A549 (cell line): ENCODE data around the gene RIPK4. TPM values are rescaled to one million over a fixed set of nuclear protein-coding genes. Genes with fewer than 3 reads are reported as not detected.
A peak's percentile ranks its signal among the peaks of the same experiment; 100 is the strongest.

Experiments
- ATAC-seq, 2 experiments: fragments of 200-7000 bp in 1 of 2; fragments of >200 bp in 1 of 2; cut with Nextera tagmentation in 1 of 2; cut with Tn5 transposase in 1 of 2; 3 replicates each; pipeline versions ENCODE4 v1.8.0 to v1.9.1; 2018 to 2020; ENCODE audit warnings: mild to moderate bottlenecking in 1 of 2, moderate library complexity in 1 of 2
- CTCF ChIA-PET: fragments of 300-600 bp; sonication (Branson Sonifier 250); formaldehyde crosslinking; extraction: SDS; loops from one replicate; lab custom pipeline; 2021; ENCODE audit warnings: antibody characterized with exemption, inconsistent platforms; lab: Yijun Ruan, JAX
- POLR2A ChIA-PET: fragments of 350-600 bp; formaldehyde crosslinking; extraction: SDS; loops from one replicate; lab custom pipeline; 2021; ENCODE audit warnings: antibody characterized with exemption, inconsistent platforms; lab: Yijun Ruan, JAX
- DNase-seq, 2 experiments: peaks; one replicate each; pipeline versions ENCODE4 v3.0.0 to v3.0.0-alpha.2; 2011 to 2016; ENCODE audit warnings: low read depth in 1 of 2, low spot score in 1 of 2
- FAIRE-seq: peaks from 2 replicates; lab custom pipeline; 2011; peaks lifted over from hg19 to GRCh38; lab: Jason Lieb, UNC
- H3K27ac ChIP-seq, 2 experiments: fragments of >200 bp; sonication (Bioruptor Twin); formaldehyde crosslinking; 3 replicates each; pipeline ENCODE4 v1.5.1; 2016 to 2017
- H3K4me1 ChIP-seq: fragments of >200 bp; sonication (Bioruptor Twin); formaldehyde crosslinking; 3 replicates; pipeline ENCODE4 v1.6.1; 2016
- H3K4me2 ChIP-seq: fragments of >200 bp; sonication (Bioruptor Twin); formaldehyde crosslinking; 3 replicates; pipeline ENCODE4 v1.6.1; 2016
- H3K4me3 ChIP-seq: fragments of >200 bp; sonication (Bioruptor Twin); formaldehyde crosslinking; 3 replicates; pipeline ENCODE4 v1.5.1; 2016
- H3K9me3 ChIP-seq: fragments of >200 bp; sonication (Bioruptor Twin); formaldehyde crosslinking; 3 replicates; pipeline ENCODE4 v1.6.1; 2016
- BHLHE40 ChIP-seq: IDR thresholded peaks from 2 replicates; pipeline ENCODE4 v1.6.1; 2012; ENCODE audit warnings: low read depth, low read length, inconsistent platforms
- CBX2 ChIP-seq: fragments of 200-600 bp; sonication (generic); IDR thresholded peaks from 2 replicates; pipeline ENCODE4 v1.6.1; 2016; ENCODE audit warnings: low read depth, mild to moderate bottlenecking, borderline replicate concordance
- CBX8 ChIP-seq: fragments of 200-600 bp; sonication (generic); IDR thresholded peaks from 2 replicates; pipeline ENCODE4 v1.6.1; 2016
- CHD2 ChIP-seq: fragments of 150-350 bp; IDR thresholded peaks from 2 replicates; pipeline ENCODE4 v1.6.1; 2014; ENCODE audit warnings: low read length; ENCODE audit not compliant: partially characterized antibody
- CHD4 ChIP-seq: fragments of 200-600 bp; sonication (generic); IDR thresholded peaks from 2 replicates; pipeline ENCODE4 v1.6.1; 2016; ENCODE audit warnings: antibody characterized with exemption, mild to moderate bottlenecking, borderline replicate concordance
- CTCF ChIP-seq: fragments of >200 bp; sonication (Bioruptor Twin); formaldehyde crosslinking; IDR thresholded peaks from 3 replicates; pipeline ENCODE4 v1.5.1; 2016
- EHMT2 ChIP-seq: fragments of 200-600 bp; sonication (generic); IDR thresholded peaks from 2 replicates; pipeline ENCODE4 v1.6.1; 2016; ENCODE audit warnings: antibody characterized with exemption, low read depth, mild to moderate bottlenecking, moderate library complexity
- EP300 ChIP-seq, 2 experiments: fragments of >200 bp; sonication (Bioruptor Twin); formaldehyde crosslinking; IDR thresholded peaks; 2 replicates in 1 of 2; 3 replicates in 1 of 2; pipeline ENCODE4 v1.6.1; 2016 to 2017
- FOSB ChIP-seq: fragments of 250-450 bp; sonication (Bioruptor Pico); IDR thresholded peaks from 2 replicates; pipeline ENCODE4 v1.5.0; 2020; ENCODE audit warnings: mild to moderate bottlenecking, moderate library complexity
- FOSL2 ChIP-seq, 2 experiments: fragments of 450-650 bp in 1 of 2; fragments of >200 bp in 1 of 2; sonication (Bioruptor Twin) in 1 of 2; formaldehyde crosslinking; IDR thresholded peaks; 2 replicates each; pipeline versions ENCODE4 v1.5.0 to v1.6.1; 2016 to 2020; ENCODE audit warnings: mild to moderate bottlenecking in 1 of 2, moderate library complexity in 1 of 2
- GATA3 ChIP-seq: IDR thresholded peaks from 2 replicates; pipeline ENCODE4 v1.6.1; 2012; ENCODE audit warnings: borderline replicate concordance
- HEYL ChIP-seq: fragments of 250-450 bp; sonication (Bioruptor Pico); IDR thresholded peaks from 2 replicates; pipeline ENCODE4 v1.8.0; 2021; ENCODE audit warnings: mild to moderate bottlenecking, moderate library complexity
- HOXA7 ChIP-seq: fragments of 250-450 bp; sonication (Bioruptor Pico); IDR thresholded peaks from 2 replicates; pipeline ENCODE4 v1.5.0; 2020; ENCODE audit warnings: mild to moderate bottlenecking, moderate library complexity
- HOXB5 ChIP-seq: fragments of 250-450 bp; sonication (Bioruptor Pico); IDR thresholded peaks from 2 replicates; pipeline ENCODE4 v1.5.0; 2020; ENCODE audit warnings: mild to moderate bottlenecking, moderate library complexity
- JUNB ChIP-seq: fragments of >200 bp; sonication (Bioruptor Twin); formaldehyde crosslinking; IDR thresholded peaks from 2 replicates; pipeline ENCODE4 v1.6.1; 2016
- KDM1A ChIP-seq: fragments of 200-600 bp; sonication (generic); IDR thresholded peaks from 2 replicates; pipeline ENCODE4 v1.6.1; 2016; ENCODE audit warnings: low read depth, mild to moderate bottlenecking
- KDM5A ChIP-seq: fragments of 200-600 bp; sonication (generic); IDR thresholded peaks from 2 replicates; pipeline ENCODE4 v1.6.1; 2016; ENCODE audit warnings: antibody characterized with exemption, mild to moderate bottlenecking
- MAZ ChIP-seq: fragments of 150-350 bp; IDR thresholded peaks from 2 replicates; pipeline ENCODE4 v1.6.1; 2014; ENCODE audit warnings: antibody characterized with exemption, low read depth, low read length, borderline replicate concordance
- MYC ChIP-seq: IDR thresholded peaks from 2 replicates; pipeline ENCODE4 v1.6.1; 2012; ENCODE audit warnings: mild to moderate bottlenecking, inconsistent platforms, low read length, improper control_type of control experiment, borderline replicate concordance
- NFE2L2 ChIP-seq: fragments of 150-350 bp; conservative IDR thresholded peaks from 2 replicates; pipeline ENCODE4 v1.6.1; 2014; ENCODE audit warnings: low read length
- NR3C1 ChIP-seq: fragments of >200 bp; sonication (Bioruptor Twin); formaldehyde crosslinking; IDR thresholded peaks from 3 replicates; pipeline ENCODE4 v1.6.1; 2017
- PHF8 ChIP-seq: fragments of 200-600 bp; sonication (generic); IDR thresholded peaks from 2 replicates; pipeline ENCODE4 v1.6.1; 2016; ENCODE audit warnings: low read depth, mild to moderate bottlenecking, antibody characterized with exemption, moderate library complexity, borderline replicate concordance
- POLR2AphosphoS2 ChIP-seq: conservative IDR thresholded peaks from 2 replicates; pipeline ENCODE4 v1.6.1; 2012; ENCODE audit warnings: low read length, improper control_type of control experiment, inconsistent platforms
- REST ChIP-seq: fragments of 200-600 bp; sonication (generic); IDR thresholded peaks from 2 replicates; pipeline ENCODE4 v1.6.1; 2016; ENCODE audit warnings: antibody characterized with exemption, mild to moderate bottlenecking, moderate library complexity
- RFX5 ChIP-seq: fragments of 450-650 bp; IDR thresholded peaks from 2 replicates; pipeline ENCODE4 v1.7.1; 2014; ENCODE audit warnings: antibody characterized with exemption, mild to moderate bottlenecking, moderate library complexity
- SMC3 ChIP-seq: fragments of >200 bp; sonication (Bioruptor Twin); formaldehyde crosslinking; IDR thresholded peaks from 3 replicates; pipeline ENCODE4 v1.6.1; 2018; ENCODE audit warnings: inconsistent platforms
- SREBF2 ChIP-seq: fragments of 450-650 bp; IDR thresholded peaks from 2 replicates; pipeline ENCODE4 v1.6.1; 2014; ENCODE audit warnings: mild to moderate bottlenecking, moderate library complexity
- ZSCAN20 ChIP-seq: fragments of 250-450 bp; sonication (Bioruptor Pico); IDR thresholded peaks from 2 replicates; pipeline ENCODE4 v1.8.0; 2022; ENCODE audit warnings: mild to moderate bottlenecking, moderate library complexity
- WGBS: methylation state at CpG from one replicate; pipeline ENCODE4 v1.1.6; 2017; ENCODE audit errors: missing lambda C conversion rate; 5-methylcytosine and 5-hydroxymethylcytosine counted together
- polyA plus RNA-seq, 4 experiments: library from polyadenylated mRNA; depleted of rRNA in 3 of 4; stranded (reverse); fragments of >200 nt; fragmentation: RNase III in 1 of 4; extraction: RNeasy Plus Mini Kit Qiagen cat#74134 plus additional on column Dnase treatment in 1 of 4; gene quantifications; 2 replicates in 3 of 4; 3 replicates in 1 of 4; pipeline ENCODE4 v1.2.3, GENCODE V29; 2011 to 2017
- TF ChIP-seq, protein P1 (sequence below): fragments of 150-350 bp; IDR thresholded peaks from 2 replicates; pipeline ENCODE4 v1.6.1; 2014; ENCODE audit warnings: low read depth, mild to moderate bottlenecking, low read length

Gene RIPK4
- polyA plus RNA-seq, 2 of the 4 experiments (the other 2 are of a cell fraction): 3.0 to 5.7 TPM

- no peak overlapping the region for H3K4me3 ChIP-seq
- TF ChIP-seq NR3C1 (no peak), HEYL (CRISPR knock-in tag) (no peak), HOXB5 (CRISPR knock-in tag) (no peak), CBX2 (no peak), FOSB (CRISPR knock-in tag) (no peak), SMC3 (no peak), FOSL2 (IDR thresholded peaks at IDR 0.05) (no peak), FOSL2 (CRISPR knock-in tag; IDR thresholded peaks at IDR 0.05) (no peak), HOXA7 (no peak), SREBF2 (no peak), BHLHE40 (no peak), CHD2 (no peak), JUNB (no peak), EHMT2 (no peak), GATA3 (no peak), CBX8 (no peak), REST (no peak), MAZ (no peak), KDM1A (no peak), MYC (no peak)
- TF ChIP-seq, all 56 proteins: peak for 0
- DNase-seq (no peak), ATAC-seq (no peak), FAIRE-seq (no peak)
- Histone ChIP-seq H3K4me2 (no peak overlapping the region), H3K4me1 (peaks cover 38% of the 10 kb centered on the region), H3K9me3 (no peaks in the 10 kb centered on the region), H3K27ac (peak overlapping the region in 1 of 2 experiments; percentile 88; a peak in 3 of 6 replicates)
- ChIA-PET CTCF (interaction anchor here (1.4 kb wide), 1 partner anchor 8 kb away, joined by 3 read pairs; no protein-coding TSS in a partner anchor), POLR2A (no interaction called here)
- WGBS: 92% methylated on average over 14 of the region's 15 CpGs
These were observed 49.1 kb downstream of the RIPK4 start for GRCh38 chr21:41717573-41718330.

DNA sequence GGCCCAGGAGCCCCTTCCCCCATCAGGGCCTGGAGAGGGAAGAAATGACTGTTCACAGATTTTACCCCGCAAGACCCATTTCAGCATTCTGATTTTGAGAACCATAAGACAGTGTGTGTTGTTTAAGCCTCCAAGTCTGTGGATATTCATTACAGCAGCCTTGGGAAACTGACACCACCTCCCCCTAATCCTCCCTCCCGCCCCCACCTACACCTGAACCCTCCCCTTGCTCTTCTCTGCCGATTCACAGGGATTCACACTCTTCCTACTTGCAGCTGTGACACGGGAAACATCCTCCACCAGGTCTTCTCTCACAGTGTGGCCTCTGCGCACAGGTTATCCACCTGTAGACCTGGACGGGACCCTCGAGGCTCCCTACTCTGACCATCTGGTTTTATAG is 50.1 kb downstream of the RIPK4 start:
- no peaks in the 10 kb centered on the region for H3K9me3 ChIP-seq
- ChIA-PET POLR2A (no interaction called here), CTCF (interaction anchor here (1.2 kb wide), 1 partner anchor 104 kb away, joined by 3 read pairs; no protein-coding TSS in a partner anchor)
- no peak for TF ChIP-seq KDM5A
- no peak for TF ChIP-seq EHMT2
- TF ChIP-seq POLR2AphosphoS2: no peak
- TF ChIP-seq SREBF2: no peak
- TF ChIP-seq FOSB (CRISPR knock-in tag): no peak
- no peak for TF ChIP-seq CHD4
- no peak for TF ChIP-seq NR3C1
- TF ChIP-seq, protein P1, sequence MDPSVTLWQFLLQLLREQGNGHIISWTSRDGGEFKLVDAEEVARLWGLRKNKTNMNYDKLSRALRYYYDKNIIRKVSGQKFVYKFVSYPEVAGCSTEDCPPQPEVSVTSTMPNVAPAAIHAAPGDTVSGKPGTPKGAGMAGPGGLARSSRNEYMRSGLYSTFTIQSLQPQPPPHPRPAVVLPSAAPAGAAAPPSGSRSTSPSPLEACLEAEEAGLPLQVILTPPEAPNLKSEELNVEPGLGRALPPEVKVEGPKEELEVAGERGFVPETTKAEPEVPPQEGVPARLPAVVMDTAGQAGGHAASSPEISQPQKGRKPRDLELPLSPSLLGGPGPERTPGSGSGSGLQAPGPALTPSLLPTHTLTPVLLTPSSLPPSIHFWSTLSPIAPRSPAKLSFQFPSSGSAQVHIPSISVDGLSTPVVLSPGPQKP: no peak
- TF ChIP-seq ZSCAN20 (CRISPR knock-in tag): no peak
- no peak for TF ChIP-seq MAZ
- TF ChIP-seq CBX2: no peak
- TF ChIP-seq HOXA7: no peak
- TF ChIP-seq RFX5: no peak
- TF ChIP-seq NFE2L2: no peak
- TF ChIP-seq CTCF: no peak
- no peak for TF ChIP-seq PHF8
- no peak for TF ChIP-seq EP300 (IDR thresholded peaks at IDR 0.05)
- H3K4me1 ChIP-seq: peaks cover 40% of the 10 kb centered on the region
- WGBS: 90% methylated on average over 5 of the region's 7 CpGs
- no peak for DNase-seq
- no peak for ATAC-seq
- no peak overlapping the region for H3K4me3 ChIP-seq
- H3K4me2 ChIP-seq: peak overlapping the region; percentile 32; the same call in 1 of the 3 replicates
- FAIRE-seq: no peak
- peak overlapping the region; percentile 72 to 88; a peak in 5 of 6 replicates for H3K27ac ChIP-seq
